HEK293 (cell line): ENCODE data around the gene POMP.

Source experiments
- CTCF ChIA-PET: fragments of 350-600 bp; formaldehyde crosslinking; extraction: SDS; loops from one replicate; lab custom pipeline; 2021; ENCODE audit warnings: antibody characterized with exemption; lab: Yijun Ruan, JAX
- POLR2A ChIA-PET: fragments of 300-600 bp; formaldehyde crosslinking; extraction: SDS; loops from one replicate; lab custom pipeline; 2020; ENCODE audit warnings: antibody characterized with exemption, inconsistent platforms; lab: Yijun Ruan, JAX
- H3K27ac ChIP-seq: fragments of 200-500 bp; sonication (Bioruptor generic); 2 replicates; pipeline ENCODE4 v1.5.1; 2014; ENCODE audit warnings: low read depth, low read length, control low read depth, inconsistent platforms; ENCODE audit errors: extremely low read depth
- H3K36me3 ChIP-seq, 2 experiments: fragments of 200-500 bp in 1 of 2; sonication (Bioruptor generic) in 1 of 2; 1 replicate in 1 of 2; 2 replicates in 1 of 2; pipeline ENCODE4 v1.5.1; 2014 to 2017; ENCODE audit warnings: inconsistent platforms in 2 of 2, low read length in 2 of 2; ENCODE audit not compliant: control insufficient read depth in 2 of 2, insufficient read depth in 1 of 2
- H3K4me1 ChIP-seq: fragments of 200-500 bp; sonication (Bioruptor generic); 2 replicates; pipeline ENCODE4 v1.5.1; 2014; ENCODE audit warnings: mild to moderate bottlenecking, low read length, inconsistent platforms; ENCODE audit not compliant: control insufficient read depth, insufficient read depth
- H3K4me3 ChIP-seq: 2 replicates; pipeline ENCODE4 v1.5.1; 2011; ENCODE audit warnings: low read depth, mild to moderate bottlenecking, control low read depth, low read length, moderate library complexity
- H3K9me3 ChIP-seq: fragments of 200-500 bp; sonication (Bioruptor generic); 2 replicates; pipeline ENCODE4 v1.5.1; 2014; ENCODE audit warnings: low read depth, low read length, inconsistent platforms; ENCODE audit not compliant: control insufficient read depth, insufficient read depth
- BCL11A ChIP-seq: fragments of 450-650 bp; formaldehyde crosslinking; IDR thresholded peaks from 2 replicates; pipeline ENCODE4 v1.5.1; 2016; ENCODE audit warnings: low read depth, missing biosample characterization, missing genetic modification characterization
- FEZF1 ChIP-seq: fragments of 450-650 bp; formaldehyde crosslinking; IDR thresholded peaks from 2 replicates; pipeline ENCODE4 v1.5.1; 2016; ENCODE audit warnings: missing biosample characterization, missing genetic modification characterization
- HOXC10 ChIP-seq: sonication (generic); formaldehyde crosslinking; IDR thresholded peaks from 2 replicates; pipeline ENCODE4 v1.8.1; 2023; ENCODE audit warnings: mild to moderate bottlenecking, missing genetic modification reagents
- HOXD13 ChIP-seq: sonication (generic); formaldehyde crosslinking; IDR thresholded peaks from 2 replicates; pipeline ENCODE4 v1.8.0; 2022; ENCODE audit warnings: missing genetic modification reagents, borderline replicate concordance
- KLF7 ChIP-seq: fragments of 450-650 bp; formaldehyde crosslinking; IDR thresholded peaks from 2 replicates; pipeline ENCODE4 v1.5.1; 2016; ENCODE audit warnings: missing biosample characterization, missing genetic modification characterization, borderline replicate concordance
- YY1 ChIP-seq: fragments of 450-650 bp; formaldehyde crosslinking; IDR thresholded peaks from 2 replicates; pipeline ENCODE4 v1.5.1; 2018; ENCODE audit warnings: missing biosample characterization, missing genetic modification characterization
- ZNF112 ChIP-seq: fragments of 450-650 bp; formaldehyde crosslinking; IDR thresholded peaks from 2 replicates; pipeline ENCODE4 v1.5.0; 2017; ENCODE audit warnings: missing biosample characterization, missing genetic modification characterization
- ZNF114 ChIP-seq: fragments of 450-650 bp; formaldehyde crosslinking; IDR thresholded peaks from 2 replicates; pipeline ENCODE4 v1.5.0; 2017; ENCODE audit warnings: missing biosample characterization, missing genetic modification characterization
- ZNF169 ChIP-seq: fragments of 450-650 bp; formaldehyde crosslinking; IDR thresholded peaks from 2 replicates; pipeline ENCODE4 v1.5.1; 2016; ENCODE audit warnings: missing biosample characterization, missing genetic modification characterization
- ZNF37A ChIP-seq: fragments of 450-650 bp; IDR thresholded peaks from 2 replicates; pipeline ENCODE4 v1.5.1; 2018; ENCODE audit warnings: missing biosample characterization, missing genetic modification characterization
- ZNF391 ChIP-seq: fragments of 450-650 bp; formaldehyde crosslinking; IDR thresholded peaks from 2 replicates; pipeline ENCODE4 v1.5.1; 2016; ENCODE audit warnings: low read depth, missing biosample characterization, missing genetic modification characterization, borderline replicate concordance
- ZNF416 ChIP-seq: fragments of 450-650 bp; formaldehyde crosslinking; IDR thresholded peaks from 2 replicates; pipeline ENCODE4 v1.5.1; 2016; ENCODE audit warnings: missing biosample characterization, missing genetic modification characterization
- ZNF48 ChIP-seq: fragments of 450-650 bp; formaldehyde crosslinking; IDR thresholded peaks from 2 replicates; pipeline ENCODE4 v1.5.1; 2016; ENCODE audit warnings: missing biosample characterization, missing genetic modification characterization
- ZNF510 ChIP-seq: fragments of 450-650 bp; formaldehyde crosslinking; IDR thresholded peaks from 2 replicates; pipeline ENCODE4 v1.5.1; 2018; ENCODE audit warnings: mild to moderate bottlenecking, missing genetic modification characterization, missing biosample characterization; ENCODE audit not compliant: insufficient replicate concordance
- ZNF549 ChIP-seq: fragments of 450-650 bp; IDR thresholded peaks from 2 replicates; pipeline ENCODE4 v1.5.1; 2018; ENCODE audit warnings: missing biosample characterization, missing genetic modification characterization, mild to moderate bottlenecking, inconsistent platforms, moderate library complexity
- ZNF585B ChIP-seq: fragments of 450-650 bp; formaldehyde crosslinking; IDR thresholded peaks from 2 replicates; pipeline ENCODE4 v1.5.1; 2016; ENCODE audit warnings: missing biosample characterization, missing genetic modification characterization
- ZNF664 ChIP-seq: fragments of 450-650 bp; formaldehyde crosslinking; IDR thresholded peaks from 2 replicates; pipeline ENCODE4 v1.5.1; 2016; ENCODE audit warnings: missing biosample characterization, missing genetic modification characterization
- ZNF747 ChIP-seq: fragments of 450-650 bp; formaldehyde crosslinking; IDR thresholded peaks from 2 replicates; pipeline ENCODE4 v1.5.1; 2016; ENCODE audit warnings: missing biosample characterization, missing genetic modification characterization
- ZNF776 ChIP-seq: fragments of 450-650 bp; formaldehyde crosslinking; IDR thresholded peaks from 2 replicates; pipeline ENCODE4 v1.5.0; 2017; ENCODE audit warnings: missing biosample characterization, missing genetic modification characterization, borderline replicate concordance
- TF ChIP-seq, protein P1 (sequence below): fragments of 450-650 bp; formaldehyde crosslinking; IDR thresholded peaks from 2 replicates; pipeline ENCODE4 v1.5.1; 2016; ENCODE audit warnings: missing biosample characterization, missing genetic modification characterization
- TF ChIP-seq, protein P2 (sequence below): fragments of 450-650 bp; formaldehyde crosslinking; IDR thresholded peaks from 2 replicates; pipeline ENCODE4 v1.5.1; 2016; ENCODE audit warnings: missing biosample characterization, missing genetic modification characterization
- TF ChIP-seq, protein P3 (sequence below): fragments of 450-650 bp; formaldehyde crosslinking; IDR thresholded peaks from 2 replicates; pipeline ENCODE4 v1.5.1; 2016; ENCODE audit warnings: missing biosample characterization, missing genetic modification characterization, borderline replicate concordance

The POMP gene

DNA sequence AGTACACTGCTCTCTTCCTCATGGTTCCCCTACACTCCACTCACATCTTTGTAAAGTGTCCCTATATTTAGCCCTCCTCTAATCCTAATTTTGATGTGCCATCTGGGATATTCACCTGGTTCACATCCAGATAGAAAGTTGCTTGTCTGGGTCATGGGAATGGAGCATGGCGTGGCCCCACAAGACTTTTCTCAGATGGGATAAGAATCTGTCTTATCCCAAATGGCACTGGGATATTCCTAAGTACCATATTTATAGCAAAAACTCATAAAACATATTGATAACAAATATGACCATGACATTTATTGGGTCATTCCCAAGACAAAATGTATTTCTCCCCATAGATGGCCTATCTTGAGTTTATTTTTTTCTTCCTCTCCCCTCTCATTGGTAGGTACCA lies 49.5 kb upstream of the POMP start:
- no peak overlapping the region for H3K27ac ChIP-seq
- no peaks in the 10 kb centered on the region for H3K4me1 ChIP-seq
- no peaks in the 10 kb centered on the region for H3K9me3 ChIP-seq
- H3K4me3 ChIP-seq, result no peak overlapping the region
- TF ChIP-seq HOXD13 (CRISPR knock-in tag) (no peak), ZNF416 (no peak), ZNF114 (tag by site-specific recombination) (no peak), ZNF776 (tag by site-specific recombination) (no peak), BCL11A (no peak), ZNF48 (no peak), ZNF549 (no peak)
- TF ChIP-seq, protein P1, sequence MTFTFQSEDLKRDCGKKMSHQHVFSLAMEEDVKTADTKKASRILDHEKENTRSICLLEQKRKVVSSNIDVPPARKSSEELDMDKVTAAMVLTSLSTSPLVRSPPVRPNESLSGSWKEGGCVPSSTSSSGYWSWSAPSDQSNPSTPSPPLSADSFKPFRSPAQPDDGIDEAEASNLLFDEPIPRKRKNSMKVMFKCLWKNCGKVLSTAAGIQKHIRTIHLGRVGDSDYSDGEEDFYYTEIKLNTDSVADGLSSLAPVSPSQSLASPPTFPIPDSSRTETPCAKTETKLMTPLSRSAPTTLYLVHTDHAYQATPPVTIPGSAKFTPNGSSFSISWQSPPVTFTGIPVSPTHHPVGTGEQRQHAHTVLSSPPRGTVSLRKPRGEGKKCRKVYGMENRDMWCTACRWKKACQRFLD (tag by site-specific recombination), result no peak
- CTCF ChIA-PET, result interaction anchor here (0.6 kb wide), 1 partner anchor 57 kb away, joined by 4 read pairs; no protein-coding TSS in a partner anchor
- no peaks in the 10 kb centered on the region for H3K36me3 ChIP-seq
- POLR2A ChIA-PET, result no interaction called here

DNA sequence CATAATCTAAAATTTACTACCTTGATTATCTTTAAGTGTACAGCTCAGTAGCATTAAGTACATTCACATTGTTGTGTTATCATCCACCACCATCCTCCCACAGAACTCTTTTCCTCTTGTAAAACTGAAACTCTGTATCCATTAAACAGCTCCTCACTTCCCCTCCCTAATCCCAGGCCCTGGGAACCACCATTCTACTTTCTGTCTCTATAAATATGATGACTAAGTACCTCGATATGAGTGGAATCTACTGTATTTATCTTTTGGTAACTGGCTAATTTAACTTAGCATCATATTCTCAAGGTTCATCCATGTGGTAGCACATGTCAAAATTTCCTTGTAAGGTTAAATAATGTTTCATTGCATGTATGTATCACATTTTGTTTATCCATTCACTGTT lies 49.0 kb upstream of the POMP start:
- POLR2A ChIA-PET, result no interaction called here
- no peaks in the 10 kb centered on the region for H3K36me3 ChIP-seq
- CTCF ChIA-PET, result interaction anchor here (0.6 kb wide), 1 partner anchor 58 kb away, joined by 4 read pairs; no protein-coding TSS in a partner anchor
- no peak overlapping the region for H3K4me3 ChIP-seq
- H3K9me3 ChIP-seq, result no peaks in the 10 kb centered on the region
- TF ChIP-seq KLF7 (no peak), ZNF747 (tag by site-specific recombination) (no peak), ZNF112 (tag by site-specific recombination) (no peak), YY1 (tag by site-specific recombination) (no peak), FEZF1 (tag by site-specific recombination) (no peak), ZNF37A (tag by site-specific recombination) (no peak), ZNF510 (tag by site-specific recombination) (no peak), HOXC10 (CRISPR knock-in tag) (no peak), ZNF391 (no peak), ZNF585B (tag by site-specific recombination) (no peak), BCL11A (no peak), ZNF169 (no peak), ZNF664 (no peak)
- TF ChIP-seq, protein P2, sequence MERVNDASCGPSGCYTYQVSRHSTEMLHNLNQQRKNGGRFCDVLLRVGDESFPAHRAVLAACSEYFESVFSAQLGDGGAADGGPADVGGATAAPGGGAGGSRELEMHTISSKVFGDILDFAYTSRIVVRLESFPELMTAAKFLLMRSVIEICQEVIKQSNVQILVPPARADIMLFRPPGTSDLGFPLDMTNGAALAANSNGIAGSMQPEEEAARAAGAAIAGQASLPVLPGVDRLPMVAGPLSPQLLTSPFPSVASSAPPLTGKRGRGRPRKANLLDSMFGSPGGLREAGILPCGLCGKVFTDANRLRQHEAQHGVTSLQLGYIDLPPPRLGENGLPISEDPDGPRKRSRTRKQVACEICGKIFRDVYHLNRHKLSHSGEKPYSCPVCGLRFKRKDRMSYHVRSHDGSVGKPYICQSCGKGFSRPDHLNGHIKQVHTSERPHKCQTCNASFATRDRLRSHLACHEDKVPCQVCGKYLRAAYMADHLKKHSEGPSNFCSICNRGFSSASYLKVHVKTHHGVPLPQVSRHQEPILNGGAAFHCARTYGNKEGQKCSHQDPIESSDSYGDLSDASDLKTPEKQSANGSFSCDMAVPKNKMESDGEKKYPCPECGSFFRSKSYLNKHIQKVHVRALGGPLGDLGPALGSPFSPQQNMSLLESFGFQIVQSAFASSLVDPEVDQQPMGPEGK (tag by site-specific recombination), result no peak
- TF ChIP-seq, protein P3, sequence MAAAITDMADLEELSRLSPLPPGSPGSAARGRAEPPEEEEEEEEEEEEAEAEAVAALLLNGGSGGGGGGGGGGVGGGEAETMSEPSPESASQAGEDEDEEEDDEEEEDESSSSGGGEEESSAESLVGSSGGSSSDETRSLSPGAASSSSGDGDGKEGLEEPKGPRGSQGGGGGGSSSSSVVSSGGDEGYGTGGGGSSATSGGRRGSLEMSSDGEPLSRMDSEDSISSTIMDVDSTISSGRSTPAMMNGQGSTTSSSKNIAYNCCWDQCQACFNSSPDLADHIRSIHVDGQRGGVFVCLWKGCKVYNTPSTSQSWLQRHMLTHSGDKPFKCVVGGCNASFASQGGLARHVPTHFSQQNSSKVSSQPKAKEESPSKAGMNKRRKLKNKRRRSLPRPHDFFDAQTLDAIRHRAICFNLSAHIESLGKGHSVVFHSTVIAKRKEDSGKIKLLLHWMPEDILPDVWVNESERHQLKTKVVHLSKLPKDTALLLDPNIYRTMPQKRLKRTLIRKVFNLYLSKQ (tag by site-specific recombination), result no peak
- H3K27ac ChIP-seq, result no peak overlapping the region
- no peaks in the 10 kb centered on the region for H3K4me1 ChIP-seq
